ENCODE results near the gene MYOCD.

DNA sequence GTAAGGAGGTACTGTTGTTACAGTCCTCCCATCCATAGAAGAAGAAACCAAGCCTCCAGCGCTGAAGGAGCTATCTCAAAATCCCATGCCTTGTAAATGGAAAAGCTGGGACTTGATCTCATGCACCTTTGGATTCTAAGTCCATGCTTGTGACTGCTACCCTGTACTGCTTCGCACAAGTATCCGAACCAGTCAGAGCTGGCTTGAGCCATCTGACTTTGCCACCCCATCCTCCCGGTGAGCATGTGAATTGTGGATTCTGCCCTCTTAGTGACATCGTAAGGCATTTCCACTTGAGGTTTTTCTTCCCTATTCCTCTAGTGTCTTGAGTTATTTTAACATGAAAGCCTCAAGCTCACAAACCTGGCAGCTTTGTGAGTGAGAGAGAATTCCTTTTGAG, 15.3 kb downstream of the MYOCD start:
- TF ChIP-seq, protein P1, sequence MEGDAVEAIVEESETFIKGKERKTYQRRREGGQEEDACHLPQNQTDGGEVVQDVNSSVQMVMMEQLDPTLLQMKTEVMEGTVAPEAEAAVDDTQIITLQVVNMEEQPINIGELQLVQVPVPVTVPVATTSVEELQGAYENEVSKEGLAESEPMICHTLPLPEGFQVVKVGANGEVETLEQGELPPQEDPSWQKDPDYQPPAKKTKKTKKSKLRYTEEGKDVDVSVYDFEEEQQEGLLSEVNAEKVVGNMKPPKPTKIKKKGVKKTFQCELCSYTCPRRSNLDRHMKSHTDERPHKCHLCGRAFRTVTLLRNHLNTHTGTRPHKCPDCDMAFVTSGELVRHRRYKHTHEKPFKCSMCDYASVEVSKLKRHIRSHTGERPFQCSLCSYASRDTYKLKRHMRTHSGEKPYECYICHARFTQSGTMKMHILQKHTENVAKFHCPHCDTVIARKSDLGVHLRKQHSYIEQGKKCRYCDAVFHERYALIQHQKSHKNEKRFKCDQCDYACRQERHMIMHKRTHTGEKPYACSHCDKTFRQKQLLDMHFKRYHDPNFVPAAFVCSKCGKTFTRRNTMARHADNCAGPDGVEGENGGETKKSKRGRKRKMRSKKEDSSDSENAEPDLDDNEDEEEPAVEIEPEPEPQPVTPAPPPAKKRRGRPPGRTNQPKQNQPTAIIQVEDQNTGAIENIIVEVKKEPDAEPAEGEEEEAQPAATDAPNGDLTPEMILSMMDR (conservative IDR thresholded peaks at IDR 0.05; ENCODE audit: low read length), result no peak
- TF ChIP-seq EZH2phosphoT487 (IDR thresholded peaks at IDR 0.05; ENCODE audit: borderline replicate concordance), result no peak
